Mesendoderm (in vitro differentiated cells): Measurements from ENCODE around the gene FBXW12.
"Not testable (repeated sequence)": the region's sequence is repeated elsewhere in the genome, so short reads cannot be mapped to it uniquely, and the experiment has no call there.

Source experiments
- DNase-seq: peaks from one replicate; pipeline ENCODE4 v3.0.0; 2013
- H2AK5ac ChIP-seq: 2 replicates; pipeline ENCODE4 v1.6.1; 2013; ENCODE audit warnings: low read length, inconsistent platforms
- H2BK120ac ChIP-seq: 2 replicates; pipeline ENCODE4 v1.6.1; 2013; ENCODE audit warnings: low read depth, mild to moderate bottlenecking, low read length, moderate library complexity, mixed read lengths
- H2BK15ac ChIP-seq: replicated peaks from 2 replicates; pipeline ENCODE4 v1.6.1; 2013; ENCODE audit warnings: low read depth, mild to moderate bottlenecking, moderate library complexity
- H2BK5ac ChIP-seq: 2 replicates; pipeline ENCODE4 v1.6.1; 2013; ENCODE audit warnings: low read length, inconsistent platforms
- H3K18ac ChIP-seq: 2 replicates; pipeline ENCODE4 v1.6.1; 2013; ENCODE audit warnings: mild to moderate bottlenecking, low read length, mixed read lengths
- H3K23ac ChIP-seq: one replicate; pipeline ENCODE4 v1.6.1; 2013; ENCODE audit warnings: low read length
- H3K27ac ChIP-seq: 2 replicates; pipeline ENCODE4 v1.5.1; 2013; ENCODE audit warnings: low read depth, mild to moderate bottlenecking, inconsistent platforms, low read length, moderate library complexity
- H3K27me3 ChIP-seq: 2 replicates; pipeline ENCODE4 v1.6.1; 2013; ENCODE audit warnings: low read length, control low read depth, mild to moderate bottlenecking, inconsistent platforms; ENCODE audit not compliant: insufficient read depth, poor library complexity
- H3K36me3 ChIP-seq: 2 replicates; pipeline ENCODE4 v1.6.1; 2013; ENCODE audit warnings: low read length, inconsistent platforms; ENCODE audit not compliant: control insufficient read depth, insufficient read depth
- H3K4ac ChIP-seq: one replicate; pipeline ENCODE4 v1.6.1; 2013; ENCODE audit warnings: low read depth, mild to moderate bottlenecking, low read length, moderate library complexity
- H3K4me1 ChIP-seq: 2 replicates; pipeline ENCODE4 v1.6.1; 2013; ENCODE audit warnings: low read depth, low read length, inconsistent platforms; ENCODE audit not compliant: control insufficient read depth
- H3K4me2 ChIP-seq: 2 replicates; pipeline ENCODE4 v1.6.1; 2013; ENCODE audit warnings: low read length
- H3K4me3 ChIP-seq: 2 replicates; pipeline ENCODE4 v1.5.1; 2013; ENCODE audit warnings: mild to moderate bottlenecking, low read length
- H3K56ac ChIP-seq: one replicate; pipeline ENCODE4 v1.6.1; 2013; ENCODE audit warnings: low read length
- H3K79me1 ChIP-seq: 2 replicates; pipeline ENCODE4 v1.6.1; 2013; ENCODE audit warnings: low read length, inconsistent platforms
- H3K79me2 ChIP-seq: 2 replicates; pipeline ENCODE4 v1.6.1; 2013; ENCODE audit warnings: mild to moderate bottlenecking, low read length; ENCODE audit not compliant: control insufficient read depth, insufficient read depth
- H3K9ac ChIP-seq: 2 replicates; pipeline ENCODE4 v1.6.1; 2013; ENCODE audit warnings: low read length, inconsistent platforms
- H4K5ac ChIP-seq: one replicate; pipeline ENCODE4 v1.6.1; 2013; ENCODE audit warnings: low read length
- H4K8ac ChIP-seq: one replicate; pipeline ENCODE4 v1.6.1; 2013; ENCODE audit warnings: low read depth, mild to moderate bottlenecking, control low read depth, low read length, moderate library complexity
- WGBS: extraction: QIAGEN DNeasy Blood & Tissue Kit; methylation state at CpG from one replicate; pipeline ENCODE4 v1.1.7; 2013; ENCODE audit warnings: low lambda C conversion rate, missing lambda C conversion rate; ENCODE audit not compliant: insufficient coverage; ENCODE audit errors: extremely low coverage; 5-methylcytosine and 5-hydroxymethylcytosine counted together

FBXW12 gene

DNA sequence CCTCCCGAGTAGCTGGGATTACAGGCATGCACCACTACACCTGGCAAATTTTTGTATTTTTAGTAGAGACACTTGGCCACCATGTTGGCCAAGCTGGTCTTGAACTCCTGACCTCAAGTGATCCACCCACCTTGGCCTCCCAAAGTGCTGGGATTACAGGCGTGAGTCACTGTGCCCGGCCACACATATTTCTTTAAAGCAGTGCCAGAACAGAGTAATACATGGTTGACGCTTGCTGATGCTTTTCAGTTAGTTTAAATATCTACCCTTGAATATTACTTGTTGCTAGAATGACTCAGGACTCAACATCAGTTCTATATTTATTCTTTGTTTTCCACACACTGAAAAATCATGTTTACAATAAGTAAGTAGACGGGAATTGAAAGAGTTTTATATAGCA lies 34.5 kb upstream of the FBXW12 start:
- not testable (repeated sequence) for H3K27ac ChIP-seq, H2BK120ac ChIP-seq, H2BK5ac ChIP-seq, H3K27me3 ChIP-seq, H3K4me2 ChIP-seq, H3K79me1 ChIP-seq, H3K18ac ChIP-seq, H2BK15ac ChIP-seq, H3K79me2 ChIP-seq, H3K9ac ChIP-seq, H4K5ac ChIP-seq, H3K56ac ChIP-seq, H3K4ac ChIP-seq, H3K4me3 ChIP-seq, H3K36me3 ChIP-seq, H2AK5ac ChIP-seq, H4K8ac ChIP-seq, H3K23ac ChIP-seq, H3K4me1 ChIP-seq, DNase-seq
- no CpG with 5 or more reads among the region's 5 CpGs for WGBS

DNA sequence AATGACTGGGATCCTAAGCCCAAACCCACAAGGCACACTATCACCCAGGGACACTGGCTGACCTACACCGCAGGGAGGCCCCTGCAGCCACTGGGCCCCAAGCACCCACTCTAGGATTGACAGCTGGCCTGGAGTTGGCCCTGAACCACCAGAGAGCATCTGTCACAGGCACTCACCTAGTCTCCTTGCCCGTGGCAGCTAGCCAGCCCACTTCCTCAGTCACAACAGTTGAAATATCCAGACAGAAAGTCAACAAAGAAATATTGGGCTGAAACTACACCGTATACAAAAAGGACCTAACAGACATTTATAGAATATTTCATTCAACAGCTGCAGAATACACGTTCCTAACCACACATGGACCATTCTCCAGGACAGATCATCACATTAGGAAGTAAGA lies 33.4 kb upstream of the FBXW12 start:
- Histone ChIP-seq H2BK5ac (no peak overlapping the region), H3K56ac (no peak overlapping the region), H4K8ac (no peak overlapping the region), H2BK120ac (no peak overlapping the region), H3K4me3 (no peak overlapping the region), H3K9ac (no peak overlapping the region), H2BK15ac (no peak overlapping the region), H3K4ac (no peak overlapping the region), H3K4me1 (no peaks in the 10 kb centered on the region), H3K23ac (no peak overlapping the region), H3K79me1 (no peaks in the 10 kb centered on the region), H3K36me3 (no peaks in the 10 kb centered on the region), H2AK5ac (no peak overlapping the region), H4K5ac (no peak overlapping the region), H3K18ac (no peak overlapping the region), H3K27me3 (no peaks in the 10 kb centered on the region), H3K79me2 (no peaks in the 10 kb centered on the region), H3K27ac (no peak overlapping the region), H3K4me2 (no peak overlapping the region)
- no peak for DNase-seq
- WGBS = no CpG with 5 or more reads among the region's 4 CpGs

DNA sequence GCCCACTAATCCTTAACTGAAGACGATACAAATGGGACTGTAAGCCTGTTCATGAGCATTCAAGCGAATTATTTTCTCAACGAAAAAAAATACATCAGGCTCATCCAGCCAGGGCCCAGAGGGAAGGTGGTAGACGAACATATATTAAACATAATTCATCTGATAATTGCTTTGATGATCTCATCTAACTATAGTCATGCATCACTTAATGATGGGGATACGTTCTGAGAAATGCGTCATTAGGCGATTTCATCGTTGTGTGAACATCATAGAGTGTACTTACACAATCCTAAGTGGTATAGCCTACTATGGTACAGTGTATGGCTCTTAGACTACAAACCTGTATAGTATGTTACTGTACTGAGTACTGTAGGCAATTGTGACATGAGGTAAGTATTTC lies 28.6 kb upstream of the FBXW12 start:
- no peak overlapping the region for H3K56ac ChIP-seq
- DNase-seq = no peak
- H2BK5ac ChIP-seq = no peak overlapping the region
- no peaks in the 10 kb centered on the region for H3K4me1 ChIP-seq
- H3K79me2 ChIP-seq = no peaks in the 10 kb centered on the region
- H2AK5ac ChIP-seq = no peak overlapping the region
- H3K18ac ChIP-seq = no peak overlapping the region
- no peak overlapping the region for H2BK120ac ChIP-seq
- no peaks in the 10 kb centered on the region for H3K27me3 ChIP-seq
- H3K79me1 ChIP-seq = no peaks in the 10 kb centered on the region
- H3K4ac ChIP-seq = no peak overlapping the region
- no peak overlapping the region for H4K8ac ChIP-seq
- H2BK15ac ChIP-seq = no peak overlapping the region
- no peak overlapping the region for H3K4me2 ChIP-seq
- no peaks in the 10 kb centered on the region for H3K36me3 ChIP-seq
- H4K5ac ChIP-seq = no peak overlapping the region
- H3K4me3 ChIP-seq = no peak overlapping the region
- WGBS = no CpG with 5 or more reads among the region's 8 CpGs
- no peak overlapping the region for H3K9ac ChIP-seq
- no peak overlapping the region for H3K27ac ChIP-seq
- no peak overlapping the region for H3K23ac ChIP-seq

DNA sequence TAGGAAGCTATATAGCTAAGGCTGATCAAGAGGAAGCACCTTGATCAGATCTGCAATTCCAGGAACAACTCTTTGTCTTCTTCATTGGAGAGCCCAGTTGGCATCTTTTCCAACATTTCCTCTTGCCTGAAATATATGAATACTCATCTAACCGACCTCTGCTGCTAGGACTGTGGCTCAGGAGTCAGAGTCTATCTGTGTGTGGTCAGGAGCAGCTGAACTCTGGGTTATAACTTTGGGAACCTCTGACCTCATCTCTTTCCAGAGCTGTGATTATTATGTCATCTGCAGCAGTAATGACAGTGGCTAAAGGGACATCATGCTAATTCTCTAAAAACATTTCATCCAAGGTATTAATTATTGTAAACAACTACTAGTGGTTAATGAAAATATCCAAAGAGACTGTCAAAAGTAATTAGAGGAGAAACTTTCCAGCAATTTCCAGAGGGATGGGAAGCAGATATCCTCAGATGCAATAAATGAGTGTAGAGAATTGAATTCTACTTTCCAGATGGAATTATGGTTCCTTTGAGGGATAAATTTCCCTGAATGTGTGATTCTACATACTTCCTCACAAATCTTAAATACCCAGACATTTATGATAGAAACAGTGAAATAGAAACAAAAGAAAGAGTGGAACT lies 27.0 kb upstream of the FBXW12 start:
- Histone ChIP-seq H3K56ac (no peak overlapping the region), H4K5ac (no peak overlapping the region), H3K4me3 (no peak overlapping the region), H3K79me1 (no peaks in the 10 kb centered on the region), H3K18ac (no peak overlapping the region), H2BK120ac (no peak overlapping the region), H3K27me3 (no peaks in the 10 kb centered on the region), H3K4me1 (no peaks in the 10 kb centered on the region), H3K4me2 (no peak overlapping the region), H3K27ac (no peak overlapping the region), H3K4ac (no peak overlapping the region), H2BK5ac (no peak overlapping the region), H3K23ac (no peak overlapping the region), H2AK5ac (no peak overlapping the region), H3K79me2 (no peaks in the 10 kb centered on the region), H3K36me3 (no peaks in the 10 kb centered on the region), H3K9ac (no peak overlapping the region), H2BK15ac (no peak overlapping the region), H4K8ac (no peak overlapping the region)
- WGBS = no CpG with 5 or more reads among the region's 1 CpG
- DNase-seq = no peak

DNA sequence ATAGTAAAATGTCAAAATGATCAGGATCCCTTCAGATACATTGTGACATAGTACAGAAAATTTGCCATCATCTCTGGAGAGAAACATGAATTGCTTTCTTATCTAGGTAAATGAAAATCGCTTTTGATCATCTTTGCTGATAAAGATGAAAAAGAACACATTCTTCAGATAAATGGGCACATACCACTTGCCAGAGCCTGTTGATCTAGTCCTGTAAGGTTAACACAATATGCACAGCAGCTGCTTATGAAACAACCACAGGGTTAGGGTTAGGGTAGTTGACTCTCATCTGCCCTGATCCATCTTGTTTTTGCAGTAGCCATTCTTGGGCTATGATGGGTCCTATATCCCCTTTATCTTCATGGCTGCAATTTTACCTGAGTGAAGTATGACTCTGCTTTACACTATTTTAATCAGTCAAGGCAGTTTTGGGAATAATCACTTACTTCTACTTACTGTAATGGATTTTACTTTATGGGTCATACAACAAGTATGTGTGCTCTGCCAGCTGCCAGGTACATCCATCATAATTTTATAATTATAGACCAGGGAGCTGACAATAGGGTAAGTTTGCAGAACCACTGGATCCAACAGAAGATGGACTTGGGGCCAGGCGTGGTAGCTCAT lies 26.0 kb upstream of the FBXW12 start:
- H3K79me1 ChIP-seq = no peaks in the 10 kb centered on the region
- H3K18ac ChIP-seq = no peak overlapping the region
- no peak overlapping the region for H3K27ac ChIP-seq
- H4K8ac ChIP-seq = no peak overlapping the region
- no peak overlapping the region for H4K5ac ChIP-seq
- no peak overlapping the region for H3K4me2 ChIP-seq
- H3K4me3 ChIP-seq = no peak overlapping the region
- no peak overlapping the region for H3K56ac ChIP-seq
- H3K27me3 ChIP-seq = no peaks in the 10 kb centered on the region
- H2AK5ac ChIP-seq = no peak overlapping the region
- H3K23ac ChIP-seq = no peak overlapping the region
- H3K4ac ChIP-seq = no peak overlapping the region
- H3K4me1 ChIP-seq = no peaks in the 10 kb centered on the region
- no peaks in the 10 kb centered on the region for H3K36me3 ChIP-seq
- DNase-seq = no peak
- H2BK15ac ChIP-seq = no peak overlapping the region
- H2BK5ac ChIP-seq = no peak overlapping the region
- no peak overlapping the region for H2BK120ac ChIP-seq
- H3K79me2 ChIP-seq = no peaks in the 10 kb centered on the region
- H3K9ac ChIP-seq = no peak overlapping the region
- WGBS = no CpG with 5 or more reads among the region's 2 CpGs

DNA sequence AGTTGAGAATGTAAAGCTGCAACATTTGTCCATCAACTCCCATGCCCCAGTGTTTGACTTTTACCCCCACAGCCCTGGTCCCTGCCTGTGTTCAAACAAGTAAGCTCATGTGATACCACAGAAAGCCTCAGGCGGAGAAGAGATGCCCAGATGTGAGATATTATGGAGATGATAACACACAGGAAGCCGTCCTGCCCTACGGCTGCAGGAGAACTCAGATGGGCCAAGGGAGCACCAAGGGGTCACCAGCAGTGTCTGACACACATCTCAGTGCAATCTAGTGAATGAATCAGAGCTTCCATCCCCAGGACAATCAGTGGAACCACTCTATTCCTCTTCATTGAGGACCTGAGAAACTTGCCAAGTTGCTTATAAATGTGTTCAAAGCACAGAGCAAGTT lies 24.5 kb upstream of the FBXW12 start:
- Histone ChIP-seq H3K36me3 (no peaks in the 10 kb centered on the region), H3K56ac (no peak overlapping the region), H3K27ac (no peak overlapping the region), H3K18ac (no peak overlapping the region), H3K4me1 (no peaks in the 10 kb centered on the region), H2AK5ac (no peak overlapping the region), H3K27me3 (peaks cover 2% of the 10 kb centered on the region), H4K8ac (no peak overlapping the region), H3K79me2 (no peaks in the 10 kb centered on the region), H3K4ac (no peak overlapping the region), H2BK5ac (no peak overlapping the region), H4K5ac (no peak overlapping the region), H3K4me3 (no peak overlapping the region), H3K9ac (no peak overlapping the region), H2BK120ac (no peak overlapping the region), H3K4me2 (no peak overlapping the region), H3K79me1 (no peaks in the 10 kb centered on the region), H3K23ac (no peak overlapping the region), H2BK15ac (no peak overlapping the region)
- no CpG with 5 or more reads among the region's 3 CpGs for WGBS
- no peak for DNase-seq
